Tibial nerve (tissue), 4 donors: Measurements from ENCODE around the gene DENND1A. TPM values are rescaled to one million over a fixed set of nuclear protein-coding genes. Genes with fewer than 3 reads are reported as not detected.

Experiments
- DNase-seq, 2 donors: peaks; one replicate each; pipeline ENCODE4 v3.0.0-alpha.2; 2019; ENCODE audit warnings: low spot score in 2 of 2
- H3K27ac ChIP-seq, 4 donors: fragments of 200-600 bp; sonication (generic) in 3 of 4; one replicate each; pipeline ENCODE4 v1.5.1; 2017 to 2019; ENCODE audit warnings: mild to moderate bottlenecking in 1 of 4
- H3K27me3 ChIP-seq, 2 donors: fragments of 200-600 bp; sonication (generic) in 1 of 2; one replicate each; pipeline versions ENCODE4 v1.5.1 to v1.6.0; 2017 to 2019
- H3K36me3 ChIP-seq, 3 donors: fragments of 200-600 bp; sonication (generic); one replicate each; pipeline ENCODE4 v1.5.1; 2018 to 2019
- H3K4me1 ChIP-seq, 4 donors: fragments of 200-600 bp; sonication (generic) in 3 of 4; one replicate each; pipeline ENCODE4 v1.5.1; 2017 to 2019
- H3K4me3 ChIP-seq, 4 donors: fragments of 200-600 bp; sonication (generic) in 3 of 4; one replicate each; pipeline ENCODE4 v1.5.1; 2017 to 2019; ENCODE audit warnings: mild to moderate bottlenecking in 1 of 4, moderate library complexity in 1 of 4
- H3K9me3 ChIP-seq, 4 donors: fragments of 200-600 bp; sonication (generic) in 3 of 4; one replicate each; pipeline ENCODE4 v1.5.1; 2017 to 2019
- EP300 ChIP-seq, 2 donors: sonication (generic); formaldehyde crosslinking; IDR thresholded peaks; one replicate each; pipeline ENCODE4 v1.6.1; 2017; ENCODE audit warnings: antibody characterized with exemption in 2 of 2, mild to moderate bottlenecking in 1 of 2
- POLR2A ChIP-seq, 2 donors: fragments of 450-650 bp; IDR thresholded peaks; one replicate each; pipeline ENCODE4 v1.6.1; 2017; ENCODE audit warnings: antibody characterized with exemption in 2 of 2, mild to moderate bottlenecking in 2 of 2, moderate library complexity in 2 of 2
- WGBS, 2 donors: methylation state at CpG; one replicate each; pipeline ENCODE4 v1.1.5; 2018; 5-methylcytosine and 5-hydroxymethylcytosine counted together
- total RNA-seq, 4 donors: library from RNA; depleted of rRNA; stranded (reverse); fragments of >200 nt; gene quantifications; one replicate each; pipeline ENCODE4 v1.1.0, GENCODE V29; 2016
- TF ChIP-seq, protein P1 (sequence below), 5 experiments: fragments of 200-600 bp in 3 of 5; fragments of 450-650 bp in 2 of 5; sonication (generic) in 3 of 5; IDR thresholded peaks; one replicate each; pipeline ENCODE4 v1.5.1; 2016 to 2019; ENCODE audit warnings: antibody characterized with exemption in 5 of 5, mild to moderate bottlenecking in 3 of 5, moderate library complexity in 2 of 5

Gene DENND1A
- total RNA-seq, 4 donors from 2014 or later = 17.5 to 34.8 (median 20.1) TPM

GRCh38 chr9:123365881-123366528 lies 563.9 kb downstream of the DENND1A start:
- Histone ChIP-seq H3K9me3 (no peaks in the 10 kb centered on the region), H3K4me1 (peaks cover 0 to 15% (median 0%) of the 10 kb centered on the region in 4 donors), H3K36me3 (no peaks in the 10 kb centered on the region), H3K27me3 (peaks cover 0 to 34% of the 10 kb centered on the region in 2 donors), H3K4me3 (no peak overlapping the region), H3K27ac (no peak overlapping the region)
- no peak for DNase-seq
- no peak for TF ChIP-seq POLR2A (IDR thresholded peaks at IDR 0.05)
- TF ChIP-seq, protein P1, sequence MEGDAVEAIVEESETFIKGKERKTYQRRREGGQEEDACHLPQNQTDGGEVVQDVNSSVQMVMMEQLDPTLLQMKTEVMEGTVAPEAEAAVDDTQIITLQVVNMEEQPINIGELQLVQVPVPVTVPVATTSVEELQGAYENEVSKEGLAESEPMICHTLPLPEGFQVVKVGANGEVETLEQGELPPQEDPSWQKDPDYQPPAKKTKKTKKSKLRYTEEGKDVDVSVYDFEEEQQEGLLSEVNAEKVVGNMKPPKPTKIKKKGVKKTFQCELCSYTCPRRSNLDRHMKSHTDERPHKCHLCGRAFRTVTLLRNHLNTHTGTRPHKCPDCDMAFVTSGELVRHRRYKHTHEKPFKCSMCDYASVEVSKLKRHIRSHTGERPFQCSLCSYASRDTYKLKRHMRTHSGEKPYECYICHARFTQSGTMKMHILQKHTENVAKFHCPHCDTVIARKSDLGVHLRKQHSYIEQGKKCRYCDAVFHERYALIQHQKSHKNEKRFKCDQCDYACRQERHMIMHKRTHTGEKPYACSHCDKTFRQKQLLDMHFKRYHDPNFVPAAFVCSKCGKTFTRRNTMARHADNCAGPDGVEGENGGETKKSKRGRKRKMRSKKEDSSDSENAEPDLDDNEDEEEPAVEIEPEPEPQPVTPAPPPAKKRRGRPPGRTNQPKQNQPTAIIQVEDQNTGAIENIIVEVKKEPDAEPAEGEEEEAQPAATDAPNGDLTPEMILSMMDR (IDR thresholded peaks at IDR 0.05) = no peak
- TF ChIP-seq EP300 (IDR thresholded peaks at IDR 0.05) = no peak
- 73 to 77% methylated on average over 48 to 58 of the region's 67 CpGs for WGBS, 2 donors

DNA sequence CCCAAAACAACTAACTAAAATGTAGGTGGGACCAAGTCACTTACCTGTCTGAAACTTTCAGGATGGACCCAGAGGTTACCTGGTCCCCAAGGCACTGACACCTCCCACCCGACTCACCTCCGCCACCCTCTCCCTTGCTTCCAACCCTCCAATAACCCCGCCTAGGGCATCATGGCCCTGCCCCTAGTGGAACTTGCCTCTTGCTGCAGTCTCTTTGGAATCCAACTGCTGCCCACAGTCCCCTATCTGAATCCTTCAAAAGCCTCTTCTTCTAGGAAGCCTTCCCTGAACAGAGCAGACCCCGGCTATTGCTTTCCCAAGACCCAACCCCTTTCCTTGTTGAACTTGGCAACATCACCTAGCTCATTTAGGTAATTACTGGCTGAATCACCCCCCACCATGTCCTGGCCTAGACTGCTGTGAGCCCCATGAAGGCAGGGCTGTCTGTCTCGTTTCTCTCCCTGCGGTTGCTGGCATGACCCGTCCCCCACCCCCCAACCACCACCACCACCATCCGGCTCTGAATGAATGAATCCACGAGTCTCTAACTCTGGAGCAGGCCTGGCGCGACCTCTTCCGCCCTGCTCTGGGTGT lies 564.5 kb downstream of the DENND1A start:
- Histone ChIP-seq H3K36me3 (no peaks in the 10 kb centered on the region), H3K9me3 (no peaks in the 10 kb centered on the region), H3K4me1 (peaks cover 0 to 21% (median 0%) of the 10 kb centered on the region in 4 donors), H3K4me3 (no peak overlapping the region), H3K27me3 (peaks cover 0 to 28% of the 10 kb centered on the region in 2 donors), H3K27ac (no peak overlapping the region)
- 76 to 78% methylated on average over 12 of the region's 12 CpGs for WGBS, 2 donors
- TF ChIP-seq, protein P1 (IDR thresholded peaks at IDR 0.05) = no peak
- DNase-seq = no peak

- no peak overlapping the region for H3K27ac ChIP-seq
- DNase-seq = no peak
- no peaks in the 10 kb centered on the region for H3K9me3 ChIP-seq
- 40 to 57% methylated on average over 11 of the region's 11 CpGs for WGBS, 2 donors
- peaks cover 0 to 25% (median 0%) of the 10 kb centered on the region in 4 donors for H3K4me1 ChIP-seq
- peaks cover 0 to 18% of the 10 kb centered on the region in 2 donors for H3K27me3 ChIP-seq
- H3K36me3 ChIP-seq = no peaks in the 10 kb centered on the region
- no peak overlapping the region for H3K4me3 ChIP-seq
- TF ChIP-seq POLR2A (IDR thresholded peaks at IDR 0.05) = no peak
- no peak for TF ChIP-seq EP300 (IDR thresholded peaks at IDR 0.05)
Measured at GRCh38 chr9:123364241-123364824, 565.6 kb downstream of the DENND1A start.

- no peak overlapping the region for H3K27ac ChIP-seq
- no peaks in the 10 kb centered on the region for H3K36me3 ChIP-seq
- H3K4me3 ChIP-seq = no peak overlapping the region
- H3K4me1 ChIP-seq = peaks cover 0 to 22% (median 0%) of the 10 kb centered on the region in 4 donors
- no peak for DNase-seq
- no peaks in the 10 kb centered on the region for H3K9me3 ChIP-seq
- H3K27me3 ChIP-seq = peaks cover 0 to 3% of the 10 kb centered on the region in 2 donors
- 90 to 94% methylated on average over 22 to 23 of the region's 23 CpGs for WGBS, 2 donors
- no peak for TF ChIP-seq POLR2A (IDR thresholded peaks at IDR 0.05)
- TF ChIP-seq, protein P1 (IDR thresholded peaks at IDR 0.05) = no peak
- TF ChIP-seq EP300 (IDR thresholded peaks at IDR 0.05) = no peak
Measured at GRCh38 chr9:123362856-123363255, 567.1 kb downstream of the DENND1A start.

- Histone ChIP-seq H3K9me3 (no peaks in the 10 kb centered on the region), H3K27me3 (no peaks in the 10 kb centered on the region), H3K27ac (no peak overlapping the region), H3K4me3 (no peak overlapping the region), H3K36me3 (no peaks in the 10 kb centered on the region), H3K4me1 (peaks cover 0 to 29% (median 0%) of the 10 kb centered on the region in 4 donors)
- 52 to 57% methylated on average over 11 of the region's 11 CpGs for WGBS, 2 donors
- DNase-seq = no peak
- TF ChIP-seq POLR2A (IDR thresholded peaks at IDR 0.05) (no peak), EP300 (IDR thresholded peaks at IDR 0.05) (no peak)
- TF ChIP-seq, protein P1 (IDR thresholded peaks at IDR 0.05) = no peak
Measured at GRCh38 chr9:123361731-123362510, 568.0 kb downstream of the DENND1A start.
